HCT116 (cell line): ENCODE measurements around the gene AADACL4. TPM values are rescaled to one million over a fixed set of nuclear protein-coding genes. Genes with fewer than 3 reads are reported as not detected.

Experiments
- ATAC-seq: fragments of 200-7000 bp; cut with Tn5 transposase; 2 replicates; pipeline ENCODE4 v1.9.1; 2020; ENCODE audit warnings: mild to moderate bottlenecking, moderate library complexity
- BruUV-seq: library from RNA; stranded (reverse); fragments of 400-500 nt; replicated peaks from 2 replicates; lab custom pipeline; 2021; lab: Mats Ljungman, UMichigan
- CTCF ChIA-PET: fragments of 300-600 bp; sonication (Branson Sonifier 250); formaldehyde crosslinking; loops from one replicate; lab custom pipeline; 2021; ENCODE audit warnings: antibody characterized with exemption; lab: Charles Lee
- POLR2A ChIA-PET: fragments of 300-600, 350-600 bp; sonication (Branson Sonifier 250); formaldehyde crosslinking; loops from one replicate; lab custom pipeline; 2021; ENCODE audit warnings: antibody characterized with exemption; lab: Charles Lee
- RAD21 ChIA-PET, 2 experiments: fragments of 300-600 bp; sonication (Branson Sonifier 250); formaldehyde crosslinking; loops; one replicate each; lab custom pipeline; 2023; ENCODE audit warnings: low total read pairs in 2 of 2; ENCODE audit not compliant: uncharacterized antibody in 2 of 2, unreplicated experiment in 2 of 2, low non-redundant PET in 1 of 2; lab: Charles Lee
- DNase-seq: peaks from one replicate; pipeline ENCODE4 v3.0.0-alpha.2; 2010; ENCODE audit warnings: low read depth, low spot score
- H2AFZ ChIP-seq: fragments of 200-600 bp; shearing (Covaris generic), sonication (generic); 2 replicates; pipeline ENCODE4 v1.6.1; 2017; ENCODE audit warnings: low read depth, mixed run types, mixed read lengths, antibody characterized with exemption, low read length; ENCODE audit not compliant: poor library complexity, severe bottlenecking
- H3K27ac ChIP-seq: 2 replicates; pipeline ENCODE4 v1.5.1; 2012; ENCODE audit warnings: low read depth, low read length
- H3K27me3 ChIP-seq: fragments of 200-600 bp; sonication (generic); 2 replicates; pipeline ENCODE4 v1.6.1; 2016; ENCODE audit warnings: mixed run types, low read length, mixed read lengths; ENCODE audit not compliant: insufficient read depth
- H3K36me3 ChIP-seq, 2 experiments: fragments of 200-500 bp in 1 of 2; fragments of 200-600 bp in 1 of 2; sonication (Bioruptor generic) in 1 of 2; sonication (generic) in 1 of 2; 2 replicates each; pipeline versions ENCODE4 v1.5.1 to v1.6.1; 2014 to 2016; ENCODE audit warnings: low read length in 2 of 2, inconsistent platforms in 1 of 2, mixed read lengths in 1 of 2, mixed run types in 1 of 2; ENCODE audit not compliant: insufficient read depth in 2 of 2, control insufficient read depth in 1 of 2
- H3K4me1 ChIP-seq, 2 experiments: fragments of 200-600 bp in 1 of 2; sonication (generic) in 1 of 2; 2 replicates each; pipeline versions ENCODE4 v1.5.1 to v1.6.1; 2012 to 2017; ENCODE audit warnings: low read length in 2 of 2, inconsistent platforms in 1 of 2, mild to moderate bottlenecking in 1 of 2, mixed read lengths in 1 of 2, mixed run types in 1 of 2, moderate library complexity in 1 of 2; ENCODE audit not compliant: insufficient read depth in 2 of 2, control insufficient read depth in 1 of 2
- H3K4me2 ChIP-seq: fragments of 200-600 bp; sonication (generic); 2 replicates; pipeline ENCODE4 v1.6.1; 2017; ENCODE audit warnings: mixed run types, low read length, mixed read lengths
- H3K4me3 ChIP-seq, 2 experiments: fragments of 200-600 bp in 1 of 2; sonication (generic) in 1 of 2; replicated peaks in 1 of 2; 2 replicates each; pipeline ENCODE4 v1.5.1; 2011 to 2016; ENCODE audit warnings: low read length in 2 of 2, control low read depth in 1 of 2, low read depth in 1 of 2, mild to moderate bottlenecking in 1 of 2, mixed read lengths in 1 of 2, mixed run types in 1 of 2
- H3K79me2 ChIP-seq: fragments of 200-600 bp; sonication (generic); 2 replicates; pipeline ENCODE4 v1.6.1; 2017; ENCODE audit warnings: mild to moderate bottlenecking, mixed run types, low read length, moderate library complexity, mixed read lengths; ENCODE audit not compliant: insufficient read depth
- H3K9ac ChIP-seq: fragments of 200-600 bp; sonication (generic); 2 replicates; pipeline ENCODE4 v1.6.1; 2016; ENCODE audit warnings: low read length, mixed read lengths
- H3K9me2 ChIP-seq: fragments of 200-600 bp; sonication (generic), shearing (Covaris generic); 2 replicates; pipeline ENCODE4 v1.6.1; 2017; ENCODE audit warnings: mixed run types, mild to moderate bottlenecking, moderate library complexity; ENCODE audit not compliant: insufficient read depth
- H3K9me3 ChIP-seq, 2 experiments: fragments of 200-500 bp in 1 of 2; fragments of 200-600 bp in 1 of 2; sonication (Bioruptor generic) in 1 of 2; sonication (generic) in 1 of 2; 2 replicates each; pipeline ENCODE4 v1.6.1; 2014 to 2017; ENCODE audit warnings: low read length in 2 of 2, mixed read lengths in 2 of 2, inconsistent platforms in 1 of 2, low read depth in 1 of 2, mild to moderate bottlenecking in 1 of 2, mixed run types in 1 of 2, moderate library complexity in 1 of 2; ENCODE audit not compliant: control insufficient read depth in 1 of 2, insufficient read depth in 1 of 2
- H4K20me1 ChIP-seq: fragments of 200-600 bp; sonication (generic), shearing (Covaris generic); 2 replicates; pipeline ENCODE4 v1.6.1; 2017; ENCODE audit warnings: mixed run types, mild to moderate bottlenecking, moderate library complexity; ENCODE audit not compliant: insufficient read depth
- ATF3 ChIP-seq: IDR thresholded peaks from 2 replicates; pipeline ENCODE4 v1.6.1; 2012
- CBX3 ChIP-seq: IDR thresholded peaks from 2 replicates; pipeline ENCODE4 v1.6.1; 2012; ENCODE audit warnings: low read depth
- CTCF ChIP-seq, 3 experiments: fragments of 200-600 bp in 1 of 3; sonication (generic) in 1 of 3; IDR thresholded peaks in 2 of 3; conservative IDR thresholded peaks in 1 of 3; 2 replicates each; pipeline ENCODE4 v1.5.1; 2012 to 2017; ENCODE audit warnings: low read depth in 2 of 3, low read length in 2 of 3, antibody characterized with exemption in 1 of 3, borderline replicate concordance in 1 of 3, control low read depth in 1 of 3, mild to moderate bottlenecking in 1 of 3, mixed read lengths in 1 of 3, mixed run types in 1 of 3, moderate library complexity in 1 of 3; ENCODE audit not compliant: insufficient read depth in 1 of 3
- EGR1 ChIP-seq: IDR thresholded peaks from 2 replicates; pipeline ENCODE4 v1.6.1; 2012; ENCODE audit warnings: low read depth
- ELF1 ChIP-seq: IDR thresholded peaks from 2 replicates; pipeline ENCODE4 v1.6.1; 2012; ENCODE audit warnings: low read depth, borderline replicate concordance
- EZH2 ChIP-seq: fragments of 200-600 bp; sonication (generic); IDR thresholded peaks from 2 replicates; pipeline ENCODE4 v1.6.1; 2017; ENCODE audit warnings: antibody characterized with exemption, mixed run types
- EZH2phosphoT487 ChIP-seq: fragments of 200-600 bp; IDR thresholded peaks from 2 replicates; pipeline ENCODE4 v1.6.1; 2018; ENCODE audit warnings: antibody characterized with exemption, borderline replicate concordance
- JUND ChIP-seq: IDR thresholded peaks from 2 replicates; pipeline ENCODE4 v1.6.1; 2012
- MAX ChIP-seq: IDR thresholded peaks from 2 replicates; pipeline ENCODE4 v1.6.1; 2012
- POLR2A ChIP-seq: IDR thresholded peaks from 2 replicates; pipeline ENCODE4 v1.7.0; 2011; ENCODE audit warnings: borderline replicate concordance; ENCODE audit not compliant: insufficient read depth, insufficient read length; ENCODE audit errors: extremely low read depth
- RAD21 ChIP-seq: IDR thresholded peaks from 2 replicates; pipeline ENCODE4 v1.6.1; 2012; ENCODE audit warnings: low read depth, mild to moderate bottlenecking
- SIN3A ChIP-seq: IDR thresholded peaks from 2 replicates; pipeline ENCODE4 v1.6.1; 2012; ENCODE audit warnings: low read depth
- SP1 ChIP-seq: IDR thresholded peaks from 2 replicates; pipeline ENCODE4 v1.6.1; 2012; ENCODE audit warnings: low read depth
- TCF7L2 ChIP-seq: IDR thresholded peaks from 2 replicates; pipeline ENCODE4 v1.7.0; 2011; ENCODE audit warnings: borderline replicate concordance, inconsistent platforms; ENCODE audit not compliant: insufficient read depth, insufficient read length; ENCODE audit errors: extremely low read depth
- YY1 ChIP-seq: IDR thresholded peaks from 2 replicates; pipeline ENCODE4 v1.6.1; 2011; ENCODE audit warnings: low read length, low read depth, moderate library complexity, mild to moderate bottlenecking; ENCODE audit not compliant: insufficient replicate concordance; ENCODE audit errors: extremely low read depth
- ZBTB33 ChIP-seq: IDR thresholded peaks from 2 replicates; pipeline ENCODE4 v1.6.1; 2011; ENCODE audit warnings: mild to moderate bottlenecking, low read length, moderate library complexity; ENCODE audit not compliant: insufficient replicate concordance; ENCODE audit errors: extremely low read depth
- ZFX ChIP-seq: fragments of 450-650 bp; IDR thresholded peaks from 2 replicates; pipeline ENCODE4 v1.6.1; 2017
- intact Hi-C: fragments of 100-400 bp; cut with micrococcal nuclease; formaldehyde crosslinking; loops from 2 replicates; pipeline ENCODE4 v1.10.0; 2022
- total RNA-seq: library from RNA; stranded (reverse); gene quantifications from one replicate; pipeline ENCODE4 v1.2.1, GENCODE V29; 2021; ENCODE audit not compliant: unreplicated experiment

AADACL4 gene
- total RNA-seq, 1 experiment from 2014 or later: not detected

GRCh38 chr1:12649971-12650421, 6.1 kb downstream of the AADACL4 start:
- RAD21 ChIA-PET: no interaction called here
- DNase-seq: no peak
- Histone ChIP-seq H3K9me2 (no peaks in the 10 kb centered on the region), H4K20me1 (no peaks in the 10 kb centered on the region), H3K36me3 (no peaks in the 10 kb centered on the region), H3K4me3 (no peak overlapping the region), H3K27ac (no peak overlapping the region)
- intact Hi-C loops: loop anchor here (10.0 kb wide), 1 partner anchor 525 kb away; no protein-coding TSS in a partner anchor
- POLR2A ChIA-PET: no interaction called here
- TF ChIP-seq RAD21 (no peak), CTCF (IDR thresholded peaks at IDR 0.05 in 2 of 3, conservative IDR thresholded peaks at IDR 0.05 in 1 of 3; ENCODE audit: borderline replicate concordance in 1 of 3, insufficient read depth in 1 of 3, low read depth in 2 of 3, low read length in 2 of 3) (no peak), EZH2 (no peak), JUND (no peak), ATF3 (no peak), CBX3 (no peak), EZH2phosphoT487 (no peak), POLR2A (no peak), ZFX (no peak), MAX (no peak), YY1 (no peak), ZBTB33 (no peak), SP1 (no peak), ELF1 (no peak), TCF7L2 (no peak), EGR1 (no peak), SIN3A (no peak)
- TF ChIP-seq, all 23 proteins: peak for 0
- CTCF ChIA-PET: interaction anchor here (1.4 kb wide), 1 partner anchor 9 kb away, joined by 6 read pairs; no protein-coding TSS in a partner anchor
- H3K27me3 ChIP-seq: no peaks in the 10 kb centered on the region
- H3K9me3 ChIP-seq: no peaks in the 10 kb centered on the region
- H3K4me2 ChIP-seq: no peak overlapping the region
- no peaks in the 10 kb centered on the region for H3K79me2 ChIP-seq
- H2AFZ ChIP-seq: no peak overlapping the region
- H3K9ac ChIP-seq: no peak overlapping the region
- ATAC-seq: no peak
- no TSS peak for BruUV-seq
- no peaks in the 10 kb centered on the region for H3K4me1 ChIP-seq
